Muscle of back (tissue), 13 donors: ENCODE data around the gene SEC24B. TPM values are rescaled to one million over a fixed set of nuclear protein-coding genes. Genes with fewer than 3 reads are reported as not detected.
A peak's percentile ranks its signal among the peaks of the same experiment; 100 is the strongest.

Source experiments
- DNase-seq, 3 donors: peaks; one replicate each; pipeline versions ENCODE4 v3.0.0 to v3.0.0-alpha.2; 2013
- long read RNA-seq, 9 donors: transcript quantifications; one replicate each; lab custom pipeline, GENCODE V29; 2026
- polyA plus RNA-seq, 10 donors: library from polyadenylated mRNA; unstranded; fragments of 120-200 nt; gene quantifications; one replicate each; pipeline ENCODE4 v1.2.1, GENCODE V29; 2013; ENCODE audit not compliant: insufficient read length in 10 of 10

The SEC24B gene
- polyA plus RNA-seq = 10 to 100 TPM; 22.0 to 38.0 (median 27.2) TPM
- long read RNA-seq, donor 1, partial matches to known transcripts = 5 of 5 reads
- long read RNA-seq, donor 1, other reads (novel, unspliced or antisense) = 0 of 5 reads
- long read RNA-seq, donor 2, full-length matches to known transcripts = 4 of 4 reads
- long read RNA-seq, donor 2, partial matches to known transcripts = 0 of 4 reads
- long read RNA-seq, donor 2, other reads (novel, unspliced or antisense) = 0 of 4 reads
- long read RNA-seq, donor 3 = 0 reads
- long read RNA-seq, donor 4, full-length matches to known transcripts = 1 of 1 reads
- long read RNA-seq, donor 4, partial matches to known transcripts = 0 of 1 reads
- long read RNA-seq, donor 4, other reads (novel, unspliced or antisense) = 0 of 1 reads
- long read RNA-seq, donor 5, partial matches to known transcripts = 12 of 12 reads
- long read RNA-seq, donor 5, other reads (novel, unspliced or antisense) = 0 of 12 reads
- long read RNA-seq, donor 6, partial matches to known transcripts = 0 of 4 reads
- long read RNA-seq, donor 6, other reads (novel, unspliced or antisense) = 0 of 4 reads
- long read RNA-seq, donor 7 = 0 reads
- long read RNA-seq, donor 8 = 0 reads
- long read RNA-seq, donor 9 = 0 reads

- peak; percentile 79 to 96 (median 91) for DNase-seq
These were observed at the start of gene SEC24B for GRCh38 chr4:109433205-109434006. Gene SEC24B (plus strand): TSS chr4:109433815. CDS start chr4:109433870, 55 bp downstream.

- DNase-seq = no peak
These were observed 49.8 kb upstream of the SEC24B start for GRCh38 chr4:109383823-109384222.

- DNase-seq = no peak
These were observed 48.4 kb upstream of the SEC24B start for GRCh38 chr4:109385260-109385659.

- peak; percentile 50 to 81 (median 65) for DNase-seq
These were observed 44.1 kb upstream of the SEC24B start for GRCh38 chr4:109389369-109390114.

GRCh38 chr4:109390115-109390768 is 43.4 kb upstream of the SEC24B start:
- DNase-seq = no peak

- no peak for DNase-seq
These were observed 37.9 kb upstream of the SEC24B start for GRCh38 chr4:109395694-109396093.

- no peak for DNase-seq
These were observed 34.7 kb upstream of the SEC24B start for GRCh38 chr4:109398928-109399327.

GRCh38 chr4:109406337-109406931 is 27.2 kb upstream of the SEC24B start:
- peak; percentile 52 to 74 (median 57) for DNase-seq

GRCh38 chr4:109407027-109407737 is 26.4 kb upstream of the SEC24B start:
- DNase-seq = no peak

- no peak for DNase-seq
These were observed 24.9 kb upstream of the SEC24B start for GRCh38 chr4:109408711-109409110.

GRCh38 chr4:109410226-109410625 is 23.4 kb upstream of the SEC24B start:
- no peak for DNase-seq

- DNase-seq = no peak
These were observed 22.8 kb upstream of the SEC24B start for GRCh38 chr4:109410776-109411175.

- DNase-seq = peak; percentile 41 to 76 (median 74)
These were observed 21.7 kb upstream of the SEC24B start for GRCh38 chr4:109411964-109412363.

GRCh38 chr4:109412776-109413175 is 20.8 kb upstream of the SEC24B start:
- DNase-seq = peak; percentile 18 to 76 (median 52)

- DNase-seq = no peak
These were observed 18.7 kb upstream of the SEC24B start for GRCh38 chr4:109414938-109415337.

- DNase-seq = no peak
These were observed 15.0 kb upstream of the SEC24B start for GRCh38 chr4:109418588-109418987.

- no peak for DNase-seq
These were observed 13.9 kb upstream of the SEC24B start for GRCh38 chr4:109419679-109420078.

GRCh38 chr4:109424093-109424841 is 9.3 kb upstream of the SEC24B start:
- DNase-seq = no peak

GRCh38 chr4:109425405-109425804 is 8.2 kb upstream of the SEC24B start:
- no peak for DNase-seq
